Adipose tissue (tissue), 3 donors: ENCODE results near the gene TRPT1. TPM values are rescaled to one million over a fixed set of nuclear protein-coding genes. Genes with fewer than 3 reads are reported as not detected.

Source experiments
- polyA plus RNA-seq, 3 donors: library from polyadenylated mRNA; stranded (reverse); fragments of 200-250 nt; gene quantifications; one replicate each; pipeline ENCODE4 v1.2.3, GENCODE V29; 2013
- donor health status: healthy with polysubstance abuse.
- donor health status: Bipolar disorder and iron deficiency.
- donor health status: healthy.

The TRPT1 gene
- polyA plus RNA-seq, 3 donors = 42.2 to 61.3 (median 46.7) TPM

Other genes starting within 250 kb of the TRPT1 start
- 10 to 100 TPM; 35.3 to 62.4 (median 50.5) TPM for gene OTUB1, start 239.7 kb downstream of the TRPT1 start, polyA plus RNA-seq
- gene FLRT1, start 190.3 kb downstream of the TRPT1 start, polyA plus RNA-seq = under 1 TPM; 0.10 to 0.14 (median 0.11) TPM
- gene MACROD1, start 60.1 kb downstream of the TRPT1 start, polyA plus RNA-seq = 10 to 100 TPM; 27.6 to 66.7 (median 38.7) TPM
- 10 to 100 TPM; 30.0 to 65.6 (median 46.3) TPM for gene STIP1, start 40.0 kb downstream of the TRPT1 start, polyA plus RNA-seq
- 10 to 100 TPM in 2 of 3 donors, 1 to 10 TPM in 1; 5.6 to 39.9 (median 26.7) TPM for gene FERMT3, start 19.5 kb downstream of the TRPT1 start, polyA plus RNA-seq
- 10 to 100 TPM; 42.5 to 51.3 (median 49.4) TPM for gene NUDT22, start 88 bp upstream of the TRPT1 start, polyA plus RNA-seq
- gene DNAJC4, start 4.4 kb upstream of the TRPT1 start, polyA plus RNA-seq = 10 to 100 TPM; 34.4 to 47.0 (median 42.8) TPM
- gene VEGFB, start 8.4 kb upstream of the TRPT1 start, polyA plus RNA-seq = 100 to 1,000 TPM in 2 of 3 donors, 10 to 100 TPM in 1; 53.2 to 327 (median 249) TPM
- gene FKBP2, start 14.9 kb upstream of the TRPT1 start, polyA plus RNA-seq = 100 to 1,000 TPM; 105 to 176 (median 137) TPM
- 100 to 1,000 TPM; 102 to 148 (median 139) TPM for gene PPP1R14B, start 20.8 kb upstream of the TRPT1 start, polyA plus RNA-seq
- 10 to 100 TPM in 2 of 3 donors, 1 to 10 TPM in 1; 5.7 to 22.2 (median 11.1) TPM for gene PLCB3, start 25.3 kb upstream of the TRPT1 start, polyA plus RNA-seq
- gene BAD, start 58.5 kb upstream of the TRPT1 start, polyA plus RNA-seq = 100 to 1,000 TPM in 1 of 3 donors, 10 to 100 TPM in 2; 40.5 to 115 (median 70.6) TPM
- gene GPR137, start 59.7 kb upstream of the TRPT1 start, polyA plus RNA-seq = 10 to 100 TPM; 13.0 to 28.5 (median 25.2) TPM
- under 1 TPM in 1 of 3 donors, not detected in 2; 0.04 TPM for gene KCNK4, start 65.1 kb upstream of the TRPT1 start, polyA plus RNA-seq
- under 1 TPM in 2 of 3 donors, not detected in 1; 0.15 TPM for gene CATSPERZ, start 74.2 kb upstream of the TRPT1 start, polyA plus RNA-seq
- gene ESRRA, start 79.3 kb upstream of the TRPT1 start, polyA plus RNA-seq = 10 to 100 TPM; 30.1 to 58.1 (median 49.6) TPM
- 100 to 1,000 TPM; 135 to 387 (median 213) TPM for gene TRMT112, start 91.4 kb upstream of the TRPT1 start, polyA plus RNA-seq
- 100 to 1,000 TPM; 183 to 391 (median 277) TPM for gene PRDX5, start 91.9 kb upstream of the TRPT1 start, polyA plus RNA-seq
- 10 to 100 TPM in 2 of 3 donors, 1 to 10 TPM in 1; 9.1 to 19.1 (median 11.7) TPM for gene CCDC88B, start 114.0 kb upstream of the TRPT1 start, polyA plus RNA-seq
- 10 to 100 TPM; 11.1 to 29.4 (median 25.3) TPM for gene RPS6KA4, start 133.0 kb upstream of the TRPT1 start, polyA plus RNA-seq